SKM-1 treated with dmso at 0.1 percent for 144 hours (cell line): ENCODE data around the gene RBM33.

Experiments
- DNase-seq: peaks from one replicate; lab custom pipeline; 2025; ENCODE audit not compliant: unreplicated experiment; lab: John Stamatoyannopoulos, UW

RBM33 gene

DNA sequence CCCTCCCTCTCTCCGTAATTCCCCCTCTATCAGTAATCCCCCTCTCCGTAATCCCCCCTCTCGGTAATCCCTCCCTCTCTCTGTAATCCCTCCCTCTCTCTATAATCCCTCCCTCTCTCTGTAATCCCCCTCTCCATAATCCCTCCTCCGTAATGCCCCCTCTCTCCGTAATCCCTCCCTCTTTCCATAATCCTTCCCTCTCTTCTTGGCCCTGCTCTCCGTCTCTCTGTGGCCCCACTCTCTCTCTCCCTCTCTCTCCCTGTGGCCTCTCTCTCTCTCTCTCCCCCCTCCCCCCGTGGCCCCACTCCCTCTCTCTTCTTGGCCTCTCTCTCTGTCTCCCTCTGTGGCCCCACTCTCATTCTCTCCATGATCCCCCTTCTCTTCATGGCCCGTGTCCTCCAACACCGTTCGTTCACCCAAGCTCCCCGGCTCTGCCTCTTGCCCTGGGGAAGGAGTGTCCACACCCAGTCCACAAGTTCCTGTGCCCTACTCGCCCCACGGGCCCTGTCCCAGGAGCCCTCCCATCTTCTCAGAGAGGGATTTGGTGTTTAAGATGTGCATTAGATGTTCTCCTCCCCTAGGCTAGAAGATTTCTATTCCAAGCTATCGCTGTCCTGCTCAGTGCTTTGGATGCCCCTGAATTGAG lies 148.0 kb downstream of the RBM33 start:
- no peak for DNase-seq

GRCh38 chr7:155792999-155793560 lies 148.6 kb downstream of the RBM33 start:
- DNase-seq: no peak

GRCh38 chr7:155793720-155794119 lies 149.3 kb downstream of the RBM33 start:
- DNase-seq: no peak

DNA sequence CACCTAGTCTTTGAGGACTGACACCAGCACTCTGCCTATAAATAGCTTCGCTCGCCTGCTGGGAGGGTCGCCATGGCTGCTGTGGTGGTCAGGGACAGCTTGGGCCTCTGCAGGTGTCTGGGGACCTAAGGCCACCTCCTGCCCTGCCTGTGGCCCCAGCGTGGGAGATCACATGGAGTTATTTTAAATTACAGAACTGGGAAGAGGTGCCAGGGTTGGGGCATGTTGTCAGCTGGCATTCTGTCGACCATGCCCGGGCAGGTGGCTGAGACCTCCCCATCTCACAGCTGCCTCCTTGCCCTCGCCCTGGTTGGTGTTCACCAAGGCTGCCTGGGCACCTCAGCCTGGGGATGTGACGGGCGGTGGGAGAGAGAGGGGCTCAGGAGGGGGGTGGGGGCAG lies 149.7 kb downstream of the RBM33 start:
- DNase-seq: no peak

GRCh38 chr7:155795401-155795800 lies 150.9 kb downstream of the RBM33 start:
- DNase-seq: no peak

DNA sequence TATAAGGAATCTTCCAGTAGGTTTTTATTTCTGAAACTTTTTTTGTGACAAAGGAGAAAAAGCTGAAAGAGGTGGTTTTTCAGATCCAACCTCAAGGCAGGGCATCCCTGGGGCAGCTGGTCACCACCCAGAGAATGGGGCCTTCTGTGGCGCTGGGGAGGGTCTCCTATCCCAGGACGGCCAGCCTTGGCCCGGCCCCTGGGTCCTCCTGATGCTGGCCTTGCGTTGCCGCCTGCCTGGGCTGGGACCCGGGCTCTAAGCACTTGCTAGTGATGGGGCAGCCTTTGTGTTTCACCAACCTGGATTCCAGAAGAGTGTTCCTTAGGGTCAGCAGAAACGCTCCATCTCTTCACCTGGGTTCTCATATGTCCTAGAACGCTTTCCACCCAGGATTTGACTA lies 151.5 kb downstream of the RBM33 start:
- no peak for DNase-seq

DNA sequence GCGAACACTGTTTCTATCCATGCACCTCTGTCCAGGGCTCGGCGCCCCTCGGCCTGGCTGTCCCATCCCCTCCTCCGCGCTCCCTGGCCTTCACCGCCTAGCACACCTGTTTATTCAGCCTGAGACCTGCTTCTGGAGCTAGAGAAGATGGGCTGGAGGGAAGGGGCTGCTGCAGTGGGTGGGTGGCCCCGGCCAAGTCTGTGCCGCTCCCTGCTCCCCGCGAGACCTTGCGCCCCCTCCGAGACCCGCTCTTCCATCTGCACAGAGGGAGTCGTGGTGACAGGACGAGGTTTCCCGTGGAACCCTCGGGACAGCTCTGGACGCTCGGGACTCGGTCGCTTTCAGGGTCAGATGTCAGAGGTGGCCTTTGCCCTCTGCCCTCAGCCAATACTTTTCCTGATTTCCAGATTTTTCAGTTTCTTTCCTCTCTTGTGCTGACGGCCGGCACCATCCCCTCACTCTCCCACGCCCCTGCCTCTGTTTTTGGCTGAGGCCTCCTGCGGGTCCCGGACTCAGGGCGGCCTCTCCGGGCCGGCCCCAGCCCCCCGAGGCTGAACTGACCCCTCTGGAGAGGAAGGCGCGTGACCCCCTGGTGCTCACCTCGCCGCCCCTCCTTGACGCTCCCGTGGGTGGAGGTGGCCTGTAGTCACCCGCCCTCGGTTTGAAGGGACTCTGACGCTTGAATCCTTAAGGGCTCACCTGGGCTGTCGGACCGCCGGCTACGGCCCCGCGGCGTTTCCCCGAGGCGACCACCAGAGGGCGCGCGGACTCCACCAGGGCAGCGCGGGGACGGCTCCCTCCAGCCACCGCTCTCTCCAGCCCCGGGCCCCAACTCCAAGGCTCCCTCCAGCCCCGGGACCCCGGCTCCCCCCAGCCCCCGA lies 152.2 kb downstream of the RBM33 start:
- DNase-seq: no peak

DNA sequence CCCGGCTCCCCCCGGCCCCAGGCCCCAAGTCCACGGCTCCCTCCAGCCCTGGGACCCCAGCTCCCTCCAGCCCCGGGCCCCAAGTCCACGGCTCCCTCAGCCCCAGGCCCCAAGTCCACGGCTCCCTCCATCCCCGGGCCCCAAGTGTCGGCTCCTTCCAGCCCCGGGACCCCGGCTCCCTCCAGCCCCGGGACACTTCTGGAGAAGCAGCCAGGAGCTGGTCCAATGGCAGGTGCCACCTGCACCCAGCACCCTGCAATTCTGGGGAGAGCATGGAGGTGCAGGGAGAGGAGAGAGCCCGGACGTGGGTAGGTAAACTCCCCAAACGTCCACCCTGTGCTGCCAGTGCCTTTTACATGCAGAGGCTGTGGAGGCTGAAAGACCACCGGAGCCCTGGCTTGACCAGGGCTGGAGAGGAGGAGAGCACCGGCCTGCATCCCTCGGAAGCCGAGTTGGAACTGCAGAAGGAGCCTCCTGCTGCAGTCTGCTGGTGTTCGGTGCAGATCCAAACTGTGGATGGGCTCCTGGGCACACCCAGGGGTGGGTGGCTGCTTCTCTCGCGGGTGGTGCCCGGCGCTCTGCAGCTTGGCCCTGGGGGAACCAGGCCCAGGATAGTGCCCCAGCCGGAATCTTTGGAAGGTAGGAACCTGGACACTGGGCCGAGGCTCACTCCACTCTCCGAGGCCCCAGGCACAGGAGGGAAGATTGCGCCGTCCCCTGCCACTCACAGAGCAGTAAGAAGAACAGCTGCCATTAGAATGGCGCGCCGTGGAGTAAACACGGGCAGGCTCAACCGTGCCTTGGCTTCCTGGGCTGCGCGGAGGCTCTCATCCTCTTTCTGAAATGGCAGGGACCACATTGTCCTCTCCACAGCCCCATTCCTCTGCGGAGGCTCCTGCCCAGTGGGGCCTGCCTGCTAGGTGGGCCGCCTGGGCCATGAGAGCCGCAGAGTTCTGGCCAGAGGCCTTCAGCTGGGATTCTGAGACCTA lies 153.1 kb downstream of the RBM33 start:
- no peak for DNase-seq

DNA sequence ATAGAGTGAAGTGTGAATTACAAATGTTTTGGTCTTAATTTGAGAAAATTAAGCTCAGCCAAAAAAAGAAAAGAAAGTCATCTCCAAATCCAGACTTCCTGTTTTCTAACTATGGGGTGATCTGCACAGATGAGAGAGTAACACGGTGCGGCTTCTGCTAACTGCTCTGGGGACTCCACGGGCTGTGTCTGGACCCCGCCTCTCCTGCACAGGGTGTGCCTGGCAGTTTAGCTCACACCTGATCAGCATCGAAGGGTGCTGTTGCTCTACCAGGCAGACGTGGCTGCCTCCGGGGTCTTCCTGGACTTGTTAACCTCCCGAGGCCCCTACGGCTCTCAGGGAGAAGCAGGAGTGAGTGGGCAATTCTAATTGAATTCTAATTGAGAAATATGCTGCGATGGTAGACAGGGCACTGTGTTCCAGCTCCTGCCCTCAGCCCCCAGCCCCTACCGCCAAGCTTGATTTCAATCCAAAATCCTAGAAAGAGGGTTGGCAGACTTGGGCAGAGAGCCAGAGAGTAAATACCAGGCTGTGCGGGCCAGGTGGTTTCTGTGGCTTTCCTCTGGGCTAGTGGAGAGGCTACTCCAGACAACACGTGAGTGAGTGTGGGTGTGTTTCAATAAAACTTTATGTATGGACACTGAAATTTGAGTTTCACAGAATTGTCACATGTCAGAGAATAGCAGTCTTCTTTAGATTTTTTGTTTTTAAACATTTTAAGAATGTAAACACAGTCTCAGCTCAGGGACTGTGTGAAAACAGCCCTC lies 154.4 kb downstream of the RBM33 start:
- no peak for DNase-seq

- DNase-seq: no peak
These were observed 155.1 kb downstream of the RBM33 start for GRCh38 chr7:155799514-155799913.

DNA sequence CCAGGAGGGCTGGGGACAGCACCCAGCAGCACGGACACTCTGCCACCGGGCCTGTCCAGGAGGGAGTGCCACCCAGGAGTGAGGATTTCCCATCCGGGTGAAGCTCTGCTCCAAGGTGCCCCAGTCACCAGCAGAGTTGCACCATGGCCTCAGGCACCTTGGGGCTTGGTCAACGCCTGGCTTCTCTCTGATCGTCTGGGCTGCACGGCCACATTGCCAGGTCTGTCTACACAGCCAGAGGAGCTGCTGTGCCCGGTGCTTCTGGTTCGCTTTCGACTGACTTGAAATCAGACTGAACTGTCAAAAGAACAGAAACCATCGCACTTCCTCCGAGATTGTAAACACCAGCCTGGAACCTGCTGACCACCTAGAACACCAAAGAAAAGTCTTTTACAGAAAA lies 155.8 kb downstream of the RBM33 start:
- DNase-seq: no peak

DNA sequence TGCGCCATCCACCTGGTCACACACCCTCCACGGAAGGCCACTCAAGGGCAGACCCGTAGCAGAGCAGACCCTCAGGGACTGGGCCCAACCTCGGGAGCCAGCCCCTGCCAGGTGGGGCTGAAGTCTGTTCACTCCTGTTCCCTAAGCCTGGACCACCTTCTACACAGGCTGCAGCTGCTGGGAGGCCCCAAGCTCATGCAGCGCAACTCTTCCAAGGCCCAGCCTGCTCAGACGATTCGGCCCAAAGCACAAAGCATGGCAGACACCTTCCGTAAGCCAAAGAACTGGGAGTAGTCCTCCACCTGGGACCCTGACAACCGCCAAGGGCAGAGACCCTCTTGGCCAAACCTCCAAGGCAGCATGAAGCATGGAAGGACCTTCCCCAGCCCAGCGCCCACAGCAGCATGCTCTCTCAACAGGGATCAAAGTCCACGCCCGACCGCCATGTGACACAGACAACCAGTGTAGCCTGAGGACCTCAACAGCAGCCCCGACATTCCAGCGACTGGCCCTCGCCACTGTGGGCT lies 156.3 kb downstream of the RBM33 start:
- DNase-seq: no peak

GRCh38 chr7:155802291-155802690 lies 157.8 kb downstream of the RBM33 start:
- DNase-seq: no peak

GRCh38 chr7:155802906-155803417 lies 158.5 kb downstream of the RBM33 start:
- DNase-seq: no peak

GRCh38 chr7:155803418-155804376 lies 159.2 kb downstream of the RBM33 start:
- no peak for DNase-seq

- DNase-seq: no peak
These were observed 160.0 kb downstream of the RBM33 start for GRCh38 chr7:155804431-155804831.

DNA sequence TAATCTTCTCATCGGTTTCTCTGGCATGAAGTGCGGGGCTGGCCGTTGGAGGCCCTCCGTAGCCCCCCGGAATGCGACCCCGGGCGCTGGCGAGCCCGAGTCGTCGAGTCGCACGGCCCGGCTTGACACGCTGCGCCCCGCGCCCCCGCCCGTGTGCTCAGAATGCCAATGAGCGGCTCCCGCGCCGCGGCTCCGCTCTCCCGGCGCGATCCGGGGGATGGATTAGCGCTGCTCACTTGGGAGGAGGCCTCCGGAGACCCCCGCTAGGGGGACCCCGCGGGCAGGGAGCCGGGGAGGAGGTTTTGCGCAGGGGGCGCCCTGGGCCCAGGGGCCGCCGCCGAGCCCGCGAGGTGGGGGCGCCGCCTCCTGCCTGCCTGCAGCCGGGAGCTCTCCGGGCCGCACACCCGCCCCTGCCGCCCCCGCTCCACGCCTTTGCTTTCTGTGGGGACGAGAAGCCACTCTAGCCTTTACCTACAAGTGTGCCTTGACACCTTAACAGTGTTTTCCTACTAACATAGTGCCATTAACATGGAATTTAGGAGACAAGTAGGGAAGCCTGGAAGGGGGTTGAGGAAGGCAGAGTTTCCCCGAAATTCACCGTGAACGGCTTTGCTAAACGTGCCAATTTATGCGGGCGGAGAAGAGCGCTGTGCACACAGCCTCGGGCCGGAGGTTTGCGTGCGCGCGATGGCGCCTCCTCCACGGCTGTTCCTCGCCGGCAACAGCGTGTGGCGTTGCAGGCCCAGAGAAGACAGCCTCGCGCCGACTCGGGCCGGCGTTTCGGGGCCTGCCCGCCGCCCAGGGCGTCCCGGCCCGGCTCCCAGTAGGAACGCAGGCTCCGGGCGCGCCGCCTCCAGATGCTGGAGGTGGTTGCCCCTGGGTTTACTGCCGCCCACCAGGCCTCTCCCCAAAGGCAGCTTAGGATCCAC lies 160.7 kb downstream of the RBM33 start:
- DNase-seq: no peak

DNA sequence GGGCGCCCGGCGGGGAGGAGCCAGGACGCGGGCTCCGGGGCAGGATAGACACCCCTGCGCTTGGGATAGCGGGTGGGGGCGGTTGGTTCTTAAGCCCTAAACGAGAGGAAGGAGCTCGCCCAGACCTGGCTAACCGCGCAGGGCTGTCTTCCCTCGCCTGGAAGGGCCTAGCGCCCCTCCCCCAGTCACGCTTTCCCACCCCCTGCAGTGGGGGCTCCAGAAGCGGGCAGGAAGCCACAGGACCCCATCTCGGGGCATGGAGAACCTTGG lies 161.3 kb downstream of the RBM33 start:
- no peak for DNase-seq
